ENCODE data around the gene MRPS7. TPM values are rescaled to one million over a fixed set of nuclear protein-coding genes. Genes with fewer than 3 reads are reported as not detected.
A peak's percentile ranks its signal among the peaks of the same experiment; 100 is the strongest.
"Not testable (repeated sequence)": the region's sequence is repeated elsewhere in the genome, so short reads cannot be mapped to it uniquely, and the experiment has no call there.

Gene MRPS7
- total RNA-seq, 6 donors from 2014 or later = 23.7 to 56.7 (median 36.9) TPM

- TF ChIP-seq POLR2AphosphoS5 (IDR thresholded peaks at IDR 0.05) (no peak), POLR2A (IDR thresholded peaks at IDR 0.05) (peak in 1 of 4 donors; percentile 10)
- TF ChIP-seq, protein P1, sequence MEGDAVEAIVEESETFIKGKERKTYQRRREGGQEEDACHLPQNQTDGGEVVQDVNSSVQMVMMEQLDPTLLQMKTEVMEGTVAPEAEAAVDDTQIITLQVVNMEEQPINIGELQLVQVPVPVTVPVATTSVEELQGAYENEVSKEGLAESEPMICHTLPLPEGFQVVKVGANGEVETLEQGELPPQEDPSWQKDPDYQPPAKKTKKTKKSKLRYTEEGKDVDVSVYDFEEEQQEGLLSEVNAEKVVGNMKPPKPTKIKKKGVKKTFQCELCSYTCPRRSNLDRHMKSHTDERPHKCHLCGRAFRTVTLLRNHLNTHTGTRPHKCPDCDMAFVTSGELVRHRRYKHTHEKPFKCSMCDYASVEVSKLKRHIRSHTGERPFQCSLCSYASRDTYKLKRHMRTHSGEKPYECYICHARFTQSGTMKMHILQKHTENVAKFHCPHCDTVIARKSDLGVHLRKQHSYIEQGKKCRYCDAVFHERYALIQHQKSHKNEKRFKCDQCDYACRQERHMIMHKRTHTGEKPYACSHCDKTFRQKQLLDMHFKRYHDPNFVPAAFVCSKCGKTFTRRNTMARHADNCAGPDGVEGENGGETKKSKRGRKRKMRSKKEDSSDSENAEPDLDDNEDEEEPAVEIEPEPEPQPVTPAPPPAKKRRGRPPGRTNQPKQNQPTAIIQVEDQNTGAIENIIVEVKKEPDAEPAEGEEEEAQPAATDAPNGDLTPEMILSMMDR (IDR thresholded peaks at IDR 0.05) = peak in 1 of 6 experiments; percentile 1
- Histone ChIP-seq H3K36me3 (peaks cover 0 to 14% (median 5%) of the 10 kb centered on the region in 4 donors), H3K9me3 (no peaks in the 10 kb centered on the region), H3K4me3 (peak overlapping the region; percentile 72 to 96 (median 84)), H3K27ac (peak overlapping the region; percentile 88 to 97 (median 94)), H3K27me3 (no peaks in the 10 kb centered on the region), H3K4me1 (peaks cover 8 to 11% (median 10%) of the 10 kb centered on the region in 4 donors)
- WGBS, 2 donors = 4 to 5% methylated on average over 26 of the region's 26 CpGs
- ATAC-seq (ENCODE audit: low FRiP score in 2 of 2) (peak; percentile 61 to 62), DNase-seq (peak in 1 of 2 donors; percentile 80)
These were observed 28.2 kb downstream of the MRPS7 start for GRCh38 chr17:75289832-75290337.

GRCh38 chr17:75292810-75293448 lies 31.2 kb downstream of the MRPS7 start:
- not testable (repeated sequence) for ATAC-seq (ENCODE audit: low FRiP score in 2 of 2); H3K4me3 ChIP-seq; H3K27me3 ChIP-seq; H3K9me3 ChIP-seq; H3K36me3 ChIP-seq
- H3K4me1 ChIP-seq = peaks cover 8 to 23% (median 13%) of the 10 kb centered on the region in 4 donors
- WGBS, 2 donors = 32 to 61% methylated on average over 16 of the region's 16 CpGs
- peak; percentile 77 to 82 for DNase-seq
- peak overlapping the region in 3 of 4 donors; percentile 43 to 68 (median 66) for H3K27ac ChIP-seq
- TF ChIP-seq POLR2A (IDR thresholded peaks at IDR 0.05) = peak in 1 of 4 donors; percentile 30

DNA sequence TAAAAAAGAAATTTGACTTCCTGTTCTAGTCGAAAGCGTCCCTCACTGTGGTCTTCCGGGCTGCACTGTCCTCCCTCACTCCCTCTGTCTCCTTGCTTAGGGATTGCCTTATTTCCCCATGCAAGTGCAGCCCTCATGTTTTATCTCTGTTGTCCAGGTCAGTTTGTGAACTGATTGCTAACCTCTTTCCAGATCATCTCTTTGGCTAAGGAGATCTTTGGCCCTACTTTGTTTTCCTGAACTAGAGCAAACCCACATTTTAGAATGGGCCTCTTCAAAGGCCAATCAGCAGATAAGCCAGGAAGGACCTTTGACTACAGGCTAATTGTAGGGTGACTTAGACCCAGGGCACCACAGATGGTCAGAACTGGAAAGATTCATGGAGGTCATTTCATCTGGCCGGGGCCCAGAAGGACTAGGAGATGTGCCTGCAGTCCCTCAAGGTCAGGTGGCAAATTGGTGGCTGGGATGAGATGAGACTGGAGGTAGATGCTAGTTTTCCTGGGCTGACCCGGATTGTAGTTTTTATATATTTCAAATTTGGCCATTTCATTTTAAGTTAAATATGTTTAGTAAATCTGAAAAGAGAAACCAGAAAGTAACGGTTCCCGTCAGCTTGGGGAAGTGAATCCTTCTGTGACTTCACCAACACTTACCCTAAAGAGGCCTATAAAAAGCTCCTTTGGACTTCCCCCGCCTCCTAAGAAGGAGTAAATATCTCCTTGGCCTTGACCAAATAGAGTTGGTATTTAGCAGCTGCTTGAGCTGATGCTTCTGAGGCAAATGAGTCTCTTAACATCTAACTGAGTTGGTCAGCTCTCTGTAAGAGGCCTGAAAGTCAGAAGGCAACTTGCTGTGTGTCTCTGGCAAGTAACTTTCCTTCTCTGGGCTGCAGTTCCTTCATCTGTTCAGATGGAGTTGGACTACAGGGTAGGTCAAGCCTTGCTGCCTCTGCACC lies 33.8 kb downstream of the MRPS7 start:
- H3K27me3 ChIP-seq = no peaks in the 10 kb centered on the region
- 53 to 70% methylated on average over 8 of the region's 8 CpGs for whole genome bisulfite sequencing, 2 donors
- ATAC-seq (ENCODE audit: low FRiP score in 2 of 2) (peak; percentile 61 to 82), DNase-seq (no peak)
- H3K27ac ChIP-seq = peak overlapping the region; percentile 81 to 85 (median 83)
- no peak overlapping the region for H3K4me3 ChIP-seq
- no peaks in the 10 kb centered on the region for H3K36me3 ChIP-seq
- peaks cover 0 to 15% (median 3%) of the 10 kb centered on the region in 4 donors for H3K4me1 ChIP-seq
- no peaks in the 10 kb centered on the region for H3K9me3 ChIP-seq
- TF ChIP-seq, protein P1 (IDR thresholded peaks at IDR 0.05) = no peak
- TF ChIP-seq EP300 (IDR thresholded peaks at IDR 0.05) = peak in 2 of 4 donors; percentile 3 to 11
- TF ChIP-seq POLR2A (IDR thresholded peaks at IDR 0.05) = peak in 1 of 4 donors; percentile 59

- no peaks in the 10 kb centered on the region for H3K27me3 ChIP-seq
- TF ChIP-seq EP300 (IDR thresholded peaks at IDR 0.05) = no peak
- TF ChIP-seq POLR2AphosphoS5 (IDR thresholded peaks at IDR 0.05) = no peak
- TF ChIP-seq POLR2A (IDR thresholded peaks at IDR 0.05) = no peak
- TF ChIP-seq, protein P1 (IDR thresholded peaks at IDR 0.05) = no peak
- H3K9me3 ChIP-seq = no peaks in the 10 kb centered on the region
- DNase-seq = no peak
- no peaks in the 10 kb centered on the region for H3K36me3 ChIP-seq
- ATAC-seq (ENCODE audit: low FRiP score in 2 of 2) = no peak
- H3K4me1 ChIP-seq = peaks cover 0 to 12% (median 5%) of the 10 kb centered on the region in 4 donors
- 62 to 78% methylated on average over 7 of the region's 7 CpGs for WGBS, 2 donors
- peak overlapping the region in 1 of 4 donors; percentile 67 for H3K27ac ChIP-seq
- no peak overlapping the region for H3K4me3 ChIP-seq
These were observed 38.6 kb downstream of the MRPS7 start for GRCh38 chr17:75300280-75300679.

DNA sequence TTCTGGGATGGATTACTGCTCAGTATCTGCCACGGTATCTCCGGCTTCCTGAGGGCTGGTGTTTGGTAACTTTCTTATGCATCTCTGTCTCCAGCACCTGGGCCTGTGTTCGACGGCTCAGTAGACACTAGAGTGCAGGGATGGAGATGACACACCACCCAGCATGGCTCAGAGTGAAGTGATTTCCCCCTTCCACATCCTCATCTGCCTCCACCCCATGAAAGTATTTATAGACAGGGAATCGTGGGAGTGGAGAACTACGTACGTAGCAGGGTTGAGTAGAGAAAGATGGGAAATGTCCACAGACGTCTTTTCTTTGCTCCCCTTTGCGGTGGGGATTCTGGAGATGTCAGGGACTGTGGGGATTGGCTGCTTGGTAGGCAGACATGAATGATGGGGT lies 39.4 kb downstream of the MRPS7 start:
- ATAC-seq (ENCODE audit: low FRiP score in 2 of 2) = peak in 1 of 2 donors; percentile 63
- TF ChIP-seq POLR2A (IDR thresholded peaks at IDR 0.05) (peak in 1 of 4 donors; percentile 36), POLR2AphosphoS5 (IDR thresholded peaks at IDR 0.05) (no peak), EP300 (IDR thresholded peaks at IDR 0.05) (no peak)
- TF ChIP-seq, protein P1 (IDR thresholded peaks at IDR 0.05) = no peak

More for the DNA sequence above, 39.4 kb downstream of the MRPS7 start:
- WGBS, 2 donors = 75 to 77% methylated on average over 9 of the region's 9 CpGs
- Histone ChIP-seq H3K4me1 (peaks cover 0 to 5% (median 3%) of the 10 kb centered on the region in 4 donors), H3K27me3 (no peaks in the 10 kb centered on the region), H3K36me3 (no peaks in the 10 kb centered on the region), H3K9me3 (no peaks in the 10 kb centered on the region), H3K4me3 (no peak overlapping the region), H3K27ac (peak overlapping the region in 3 of 4 donors; percentile 40 to 67 (median 46))
- no peak for DNase-seq
